GM21723 (cell line): Measurements from ENCODE around the gene ACTR10.

Experiments
- ATAC-seq: cut with Tn5 transposase; IDR thresholded peaks from one replicate; pipeline ENCODE4 v1.9.1; 2021; ENCODE audit warnings: mild to moderate bottlenecking, moderate library complexity; ENCODE audit not compliant: unreplicated experiment

Gene ACTR10

DNA sequence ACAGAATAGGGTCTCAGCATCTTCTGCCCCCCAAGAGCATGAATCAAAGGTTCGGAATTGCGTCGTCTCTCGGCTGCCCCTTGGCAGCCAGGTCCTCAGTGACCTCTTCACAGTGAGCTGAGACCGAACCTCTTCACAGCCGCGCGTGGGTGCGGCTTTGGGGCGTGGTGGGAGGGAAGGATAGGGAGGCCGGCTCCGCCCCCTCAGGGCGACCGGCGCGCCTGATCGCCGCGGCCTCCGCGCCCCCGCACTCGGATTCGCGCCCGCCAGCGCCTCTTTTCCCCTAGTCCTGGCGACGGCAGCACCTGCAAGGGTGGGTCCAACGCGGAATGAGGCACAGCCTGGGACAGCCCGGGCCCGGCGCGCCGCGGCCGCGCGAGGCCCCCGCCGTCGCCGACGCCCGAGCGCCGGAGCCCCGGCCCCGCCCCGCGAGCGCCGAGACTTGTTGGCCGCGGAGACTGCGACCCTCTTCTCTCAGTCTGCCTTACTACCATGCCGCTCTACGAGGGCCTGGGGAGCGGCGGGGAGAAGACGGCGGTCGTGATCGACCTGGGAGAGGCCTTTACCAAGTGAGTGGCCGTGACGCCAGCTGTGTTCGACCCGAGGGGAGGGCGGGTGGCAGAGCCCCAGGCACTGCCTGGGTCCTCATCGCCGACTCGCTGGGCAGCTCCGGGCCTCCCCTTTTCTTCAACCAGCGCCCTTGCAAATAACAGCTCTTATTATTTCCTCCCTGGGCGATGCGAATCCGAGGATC lies at the start of gene ACTR10:
ACTR10 (plus strand) TSS at position 424 of the 754 bp plus-strand sequence; CDS start at position 493, 69 bp downstream.
- ATAC-seq = peak; percentile 95

DNA sequence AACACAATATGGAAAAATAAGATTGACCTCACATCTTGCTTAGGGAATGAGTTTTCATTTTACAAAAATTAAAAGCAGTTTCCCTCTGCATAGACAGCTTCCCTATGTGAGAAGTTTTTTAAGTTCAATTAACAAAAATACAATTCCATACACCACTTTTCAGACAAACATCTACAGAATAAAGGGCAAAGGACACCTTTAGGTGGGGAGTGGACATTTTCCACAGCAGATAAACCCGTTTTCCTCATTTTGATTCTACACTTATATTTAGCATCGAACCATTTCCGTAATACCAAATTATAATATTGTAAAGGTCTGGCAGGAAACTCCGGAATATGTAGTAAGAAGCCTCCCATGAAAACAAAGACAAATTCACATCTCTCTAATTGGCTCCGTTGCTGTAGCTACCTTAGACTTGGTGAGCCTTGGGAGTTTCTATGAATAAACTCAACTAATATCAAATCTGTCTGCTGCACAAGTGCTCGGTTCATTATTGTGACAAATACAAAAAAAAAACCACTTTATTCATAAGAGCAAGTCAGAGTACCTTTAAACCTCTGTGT lies 49.6 kb upstream of the ACTR10 start:
- ATAC-seq = no peak

DNA sequence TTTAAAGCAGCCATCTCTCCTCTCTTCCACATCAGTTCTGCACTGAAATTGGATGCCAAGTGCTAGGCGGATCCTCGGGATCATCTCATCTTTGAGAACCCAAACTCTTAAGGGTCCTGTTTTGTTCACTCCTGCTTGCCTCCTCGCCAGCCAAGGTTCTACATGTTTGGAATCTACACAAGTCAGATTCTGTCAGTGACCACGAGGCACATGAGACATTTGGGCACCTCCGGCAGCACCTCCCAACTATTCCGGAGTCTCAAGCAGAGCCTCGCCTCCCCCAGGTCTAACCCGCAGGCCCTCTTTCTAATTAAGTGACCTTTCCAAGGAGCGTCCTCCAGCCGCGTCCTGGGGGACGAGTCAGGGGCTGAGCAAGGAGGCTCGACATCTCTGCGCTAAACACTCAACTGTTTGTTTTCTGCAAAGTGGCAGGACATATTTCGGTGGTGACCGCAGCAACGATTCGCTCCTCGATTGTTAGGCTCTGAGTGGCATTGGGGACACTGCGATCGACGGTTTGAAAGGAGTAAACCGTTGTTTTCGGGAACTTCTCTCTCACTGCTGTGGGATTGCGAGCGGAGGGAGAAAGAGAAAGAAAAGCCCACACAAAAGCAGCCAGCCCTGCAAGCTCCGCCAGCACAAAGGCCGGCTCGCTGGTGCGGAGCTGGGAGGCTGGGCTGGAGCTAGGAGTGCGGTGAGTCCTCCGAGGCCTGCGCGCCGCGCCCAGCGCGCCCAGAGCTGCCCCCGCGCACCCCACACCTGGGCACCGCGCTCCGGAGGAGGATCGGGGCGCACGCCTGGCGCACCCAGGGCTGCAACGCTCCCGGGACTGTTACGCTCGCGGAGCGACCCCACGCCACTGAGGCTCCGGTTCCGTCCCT lies 48.6 kb upstream of the ACTR10 start:
- peak; percentile 36 for ATAC-seq

DNA sequence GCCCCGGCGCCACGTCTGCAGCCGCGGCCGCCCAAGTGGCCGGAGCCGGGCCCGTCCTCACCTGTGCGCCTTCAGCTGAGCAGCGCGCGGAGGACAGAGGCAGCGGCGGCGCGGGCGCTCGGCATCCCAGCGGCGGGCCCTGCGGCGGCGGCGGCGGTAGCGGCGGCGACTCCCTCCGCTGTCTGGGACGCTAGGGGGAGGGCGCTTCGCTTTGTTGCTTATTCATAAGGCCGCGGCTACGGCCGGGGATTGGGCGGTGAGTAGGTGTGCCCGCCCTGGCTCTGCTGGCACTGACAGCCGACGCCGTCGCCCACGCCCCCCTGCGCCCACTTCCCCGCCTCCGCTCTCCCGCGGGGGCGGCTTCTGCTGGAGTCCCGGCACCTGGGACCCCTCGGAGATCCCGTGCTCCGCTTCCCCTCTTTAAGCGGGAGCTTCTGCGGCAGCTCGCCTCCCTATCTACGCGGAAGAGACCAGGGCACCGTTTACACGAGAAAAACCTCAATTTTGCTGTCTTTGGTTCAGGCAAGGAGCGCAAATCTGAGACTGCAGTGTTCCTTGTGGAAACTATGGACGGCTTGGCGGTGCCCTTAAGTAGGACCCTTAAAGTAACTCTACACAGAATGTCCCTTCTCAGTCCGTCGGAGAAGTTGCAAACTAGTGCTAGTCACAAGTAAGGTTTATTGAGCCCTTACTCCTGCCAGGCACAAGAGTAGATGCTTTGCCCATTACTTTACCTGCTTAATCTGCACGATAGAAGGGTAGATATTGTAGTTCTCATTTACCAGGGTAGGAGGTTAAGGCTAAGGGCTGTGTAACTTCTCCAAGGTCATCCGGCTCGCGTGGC lies 47.7 kb upstream of the ACTR10 start, which contains the start of gene ARMH4:
ARMH4 (minus strand) TSS at position 200 of the 844 bp plus-strand sequence. CDS start 12,855 bp downstream, outside the sequence.
- ATAC-seq = peak; percentile 97

DNA sequence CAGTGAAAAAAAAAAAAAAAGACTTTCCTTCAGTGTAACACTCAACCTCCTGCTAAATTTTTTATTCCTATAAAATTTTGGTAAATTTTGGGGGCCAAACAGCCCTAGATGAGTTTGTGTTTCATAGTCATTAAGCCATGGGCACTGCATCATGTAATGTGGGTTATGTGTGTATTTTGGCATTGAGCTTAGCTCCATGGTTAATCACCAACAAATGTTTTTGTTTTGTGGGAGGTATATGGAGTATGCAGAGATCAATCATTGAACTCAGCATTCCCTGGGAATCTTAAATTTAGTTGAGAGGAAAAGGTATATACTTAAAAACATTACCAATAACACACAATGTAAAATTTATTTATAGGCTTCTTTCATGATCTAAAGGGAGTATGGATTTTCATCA lies 39.4 kb upstream of the ACTR10 start:
- no peak for ATAC-seq

DNA sequence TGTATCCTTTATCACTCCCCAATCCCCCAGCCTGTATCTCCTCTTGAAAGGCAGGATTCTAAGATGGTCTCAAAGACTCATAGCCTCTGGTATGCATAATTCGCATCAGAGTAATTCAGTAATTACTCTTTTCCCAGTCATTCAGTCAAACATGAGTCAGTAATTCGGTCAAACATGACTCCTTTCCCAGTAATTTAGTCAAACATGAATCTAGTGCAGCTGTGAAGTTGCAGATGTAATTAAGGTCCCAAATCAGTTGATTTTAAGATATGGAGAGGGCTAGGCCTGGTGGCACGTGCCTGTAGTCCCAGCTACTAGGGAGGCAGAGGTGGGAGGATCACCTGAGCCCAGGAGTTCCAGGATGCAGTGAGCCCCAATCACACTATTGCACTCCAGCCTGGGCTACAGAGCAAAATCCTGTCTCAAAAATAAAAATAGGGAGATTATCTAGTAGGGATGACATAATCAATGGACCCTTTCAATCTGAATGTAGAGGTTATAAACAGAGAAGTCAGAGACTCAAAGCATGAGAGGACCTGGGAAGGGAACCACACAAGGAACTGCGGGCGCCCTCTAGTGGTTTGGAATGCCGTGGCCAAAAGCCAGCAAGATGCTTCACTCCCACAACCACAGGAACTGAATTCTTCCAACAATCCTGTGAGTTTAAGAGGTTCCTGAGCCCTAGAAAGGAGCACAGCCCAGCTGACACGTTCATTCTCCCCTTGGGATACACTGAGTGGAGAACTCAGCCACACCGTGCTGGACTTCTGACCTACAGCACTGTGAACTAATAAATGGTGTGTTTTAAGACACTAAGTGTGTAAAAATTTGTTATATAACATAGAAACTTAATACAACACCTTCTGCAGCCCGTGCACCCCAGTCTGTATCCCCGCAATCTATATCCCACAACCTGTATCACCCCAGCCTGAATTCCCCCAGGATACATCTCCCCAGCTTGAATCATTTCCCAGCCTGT lies 33.7 kb upstream of the ACTR10 start:
- ATAC-seq = peak; percentile 85

DNA sequence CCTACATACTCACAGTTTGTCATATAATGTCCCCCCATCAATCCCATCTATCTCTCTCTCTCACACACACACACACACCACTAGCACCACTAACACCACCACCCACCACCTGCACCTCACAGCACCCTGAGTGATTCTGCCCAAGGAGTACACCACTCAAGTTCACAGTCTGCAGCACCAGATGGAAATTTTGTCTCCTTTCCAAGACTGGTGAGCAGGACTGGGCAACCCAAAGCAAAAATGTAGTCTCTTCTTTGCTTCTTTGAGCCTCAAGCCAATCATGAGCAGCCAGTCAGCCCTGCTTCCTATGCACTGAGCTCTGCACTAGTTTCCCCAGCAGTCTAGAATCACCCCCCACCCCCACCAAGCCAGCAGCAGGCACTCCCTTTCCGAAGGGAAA lies 32.9 kb upstream of the ACTR10 start:
- no peak for ATAC-seq

DNA sequence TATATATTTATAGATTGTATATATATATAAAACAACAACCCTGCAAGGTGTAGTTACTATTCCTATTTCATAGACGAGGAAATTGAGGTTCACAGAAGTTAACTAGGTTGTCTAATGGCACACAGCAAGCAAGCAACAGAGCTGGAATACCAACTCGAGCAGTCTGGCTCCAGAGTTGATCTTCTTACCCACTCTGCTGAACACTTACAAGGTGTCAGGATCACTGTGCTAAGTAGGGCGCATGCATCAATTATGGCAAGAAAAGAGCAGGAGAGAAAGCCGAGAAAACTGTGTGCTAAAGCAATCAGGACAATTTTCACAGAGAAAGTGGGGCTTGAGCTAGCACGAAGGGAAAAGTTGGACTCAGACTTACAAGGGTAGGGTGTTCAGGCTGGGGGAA lies 32.1 kb upstream of the ACTR10 start:
- ATAC-seq = no peak

DNA sequence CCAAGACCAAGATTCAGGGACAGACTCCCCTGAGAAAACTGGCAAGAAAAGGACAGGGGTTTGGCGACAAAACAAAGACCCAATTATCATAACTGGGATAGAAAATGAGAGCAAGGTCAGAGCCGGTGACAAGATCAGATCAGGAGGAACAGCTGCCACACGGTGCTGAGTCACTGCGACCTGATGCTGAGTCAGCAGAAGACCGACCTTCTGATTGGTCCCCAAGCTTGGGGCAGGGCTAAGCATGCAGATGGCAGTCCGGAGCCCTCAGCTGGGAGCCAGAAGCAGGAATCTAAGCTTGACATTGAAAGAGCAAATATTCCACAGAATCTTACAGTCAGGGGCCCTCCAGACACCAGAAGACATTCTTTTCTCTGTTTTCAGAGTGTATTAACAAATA lies 28.9 kb upstream of the ACTR10 start:
- ATAC-seq = no peak

DNA sequence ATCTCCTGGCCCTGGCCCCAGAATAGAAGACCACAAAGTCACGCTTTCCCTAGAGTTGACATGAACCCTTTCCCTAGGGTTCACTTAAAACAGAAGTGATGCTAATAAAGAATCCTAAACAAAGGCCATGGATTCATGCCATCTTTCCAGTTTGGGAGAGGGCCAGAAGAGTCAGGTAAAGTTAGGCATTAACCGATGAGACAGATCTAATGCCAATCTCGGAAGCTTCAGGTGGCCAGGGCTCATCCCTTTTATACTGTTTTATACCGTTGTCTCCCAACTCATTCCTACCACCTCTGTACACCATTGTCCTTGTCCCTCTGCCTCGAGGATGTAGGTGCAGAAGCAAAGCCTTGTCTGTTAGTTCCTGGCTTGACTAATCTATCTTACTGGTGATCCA lies 22.8 kb upstream of the ACTR10 start:
- no peak for ATAC-seq

DNA sequence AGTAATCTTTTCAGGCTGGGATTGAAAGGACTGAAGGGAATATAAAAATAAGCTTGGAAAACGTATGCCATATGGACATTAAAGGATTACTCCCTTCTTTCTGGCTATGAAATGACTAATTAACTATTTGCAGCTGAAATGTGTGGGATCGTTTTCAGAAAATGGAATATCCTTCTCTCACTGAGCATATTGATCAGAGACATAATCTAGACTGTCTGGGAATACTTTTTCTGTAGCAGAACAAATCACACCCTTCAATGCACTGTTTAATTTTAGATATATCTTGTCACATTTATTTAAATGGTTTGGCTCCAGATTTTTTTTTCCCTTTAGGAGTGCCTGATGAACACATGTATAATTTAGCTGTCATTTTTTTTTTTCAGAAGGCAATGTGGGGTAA lies 10.8 kb upstream of the ACTR10 start:
- no peak for ATAC-seq

DNA sequence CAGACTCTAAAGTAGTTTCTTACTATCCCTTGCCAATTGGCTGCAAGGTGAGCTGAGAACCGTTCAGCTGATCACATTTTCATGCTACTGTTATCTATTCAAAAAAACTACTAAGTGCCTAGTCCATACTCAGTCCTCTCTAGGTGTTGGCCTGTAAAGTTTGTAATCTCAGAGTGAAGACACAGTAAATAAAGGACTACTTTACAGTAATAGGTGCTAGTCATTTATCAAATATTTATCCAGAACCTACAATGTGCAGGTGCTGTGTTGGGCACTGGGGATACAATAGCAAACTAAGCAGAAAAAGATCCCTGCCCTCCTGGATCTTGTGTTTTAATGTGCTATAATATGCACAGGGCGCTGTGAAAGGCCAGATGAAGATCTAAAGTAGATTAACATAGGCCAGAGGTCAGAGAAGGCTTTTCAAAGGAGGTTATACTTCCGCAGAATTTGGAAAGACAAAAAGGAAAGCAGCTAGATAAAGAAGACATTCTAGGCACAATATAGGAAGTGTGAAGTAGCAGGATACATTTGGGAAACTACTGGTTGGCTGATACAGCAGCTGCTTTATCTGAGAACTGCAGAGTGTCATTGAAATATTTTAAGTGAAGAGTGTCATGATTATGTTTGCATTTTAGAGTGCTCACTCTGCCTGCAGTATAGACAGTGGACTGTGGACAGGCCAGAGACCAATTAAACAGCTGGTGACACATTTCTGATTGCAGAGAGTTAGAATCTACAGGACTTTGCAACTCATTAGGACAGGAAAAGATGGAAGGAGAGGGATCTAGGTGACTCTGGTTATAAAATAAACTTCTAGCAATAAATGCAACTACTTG lies 8.0 kb upstream of the ACTR10 start:
- ATAC-seq = no peak

DNA sequence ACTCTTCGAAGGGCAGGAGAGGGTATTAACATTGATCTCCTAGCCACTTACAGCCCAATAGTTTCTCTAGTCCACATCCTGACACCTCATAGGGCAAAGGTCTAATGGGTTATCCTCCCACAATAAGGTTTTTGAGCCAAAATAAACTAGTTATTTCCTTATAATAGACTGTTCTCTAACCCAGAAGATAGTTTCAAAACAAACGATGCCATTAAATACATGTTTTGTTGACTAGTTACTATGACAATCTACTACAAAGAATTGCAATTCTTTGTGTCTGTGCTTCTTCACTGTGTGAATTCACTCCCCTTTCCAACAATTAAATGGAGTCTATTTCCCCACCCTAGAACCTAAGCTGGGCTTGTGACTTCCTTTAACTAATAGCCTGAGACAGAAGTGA lies 6.4 kb upstream of the ACTR10 start:
- ATAC-seq = no peak

DNA sequence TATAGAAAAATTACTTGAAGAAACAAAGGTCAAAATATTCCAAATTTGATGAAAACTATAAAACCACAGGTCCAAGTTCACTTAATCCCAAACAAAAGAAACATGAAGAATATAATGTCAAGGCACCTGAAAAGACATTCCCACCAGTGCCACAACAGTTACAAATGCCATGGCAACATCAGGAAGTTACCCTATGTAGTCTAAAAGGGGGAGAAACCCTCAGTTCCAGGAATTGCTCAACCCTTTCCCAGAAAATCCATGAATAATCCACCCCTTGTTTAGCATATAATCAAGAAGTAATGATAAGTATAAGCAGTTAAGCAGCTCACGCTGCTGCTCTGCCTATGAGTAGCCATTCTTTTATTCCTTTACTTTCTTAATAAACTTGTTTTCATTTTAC lies 3.8 kb upstream of the ACTR10 start:
- no peak for ATAC-seq

DNA sequence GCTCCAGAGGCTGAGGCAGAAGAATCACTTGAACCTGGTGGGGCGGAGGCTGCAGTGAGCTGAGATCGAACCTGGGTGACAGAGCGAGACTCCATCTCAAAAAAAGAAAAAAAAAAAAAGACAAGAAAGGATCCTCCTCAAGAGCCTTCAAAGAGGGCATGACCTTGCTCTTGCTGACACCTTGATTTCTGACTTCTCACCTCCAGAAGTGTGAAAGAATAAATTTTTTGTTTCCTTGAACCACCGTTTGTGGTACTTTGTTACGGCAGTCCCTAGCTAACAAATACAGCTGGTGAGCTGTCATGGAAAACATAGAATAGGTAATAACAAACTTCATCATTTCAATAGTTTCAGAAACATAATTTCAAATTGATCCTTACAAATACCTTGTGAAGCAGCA lies 1.9 kb upstream of the ACTR10 start:
- ATAC-seq = no peak

DNA sequence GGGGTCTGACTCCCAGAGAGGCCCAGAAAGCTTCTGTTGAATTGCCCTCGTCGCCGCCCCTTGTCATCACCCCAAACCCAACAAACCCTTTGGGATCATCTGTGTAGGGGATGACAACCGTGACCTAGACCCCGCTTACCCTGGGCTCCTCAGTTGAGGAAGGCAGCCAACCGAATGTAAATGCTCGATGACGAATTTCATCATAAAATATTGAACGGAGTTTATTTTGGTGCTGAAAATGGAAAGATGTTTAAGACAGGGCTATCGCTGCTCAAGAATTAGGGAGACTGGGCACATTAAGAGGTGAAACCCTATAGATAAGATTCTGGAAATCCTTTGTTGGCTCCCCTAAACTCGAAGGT lies 512 bp downstream of the ACTR10 start:
- ATAC-seq = peak; percentile 19

DNA sequence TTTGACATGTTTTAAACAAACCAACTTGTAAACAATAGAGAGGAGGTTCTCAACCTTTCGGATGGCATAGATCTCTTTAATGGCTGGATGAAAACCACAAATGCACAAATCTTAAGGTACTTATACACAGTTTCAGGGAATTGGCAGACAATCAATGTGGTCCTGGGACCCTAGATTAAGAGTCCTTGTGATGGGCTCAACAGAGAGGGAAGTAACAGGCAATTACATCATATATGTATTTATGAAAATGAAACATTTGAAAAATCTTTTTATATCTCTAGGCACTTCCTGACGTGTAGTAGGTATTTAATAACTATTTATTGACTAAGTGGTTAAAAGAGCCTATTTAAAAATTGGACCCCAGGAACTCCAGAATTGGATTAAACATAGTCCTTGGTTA lies 897 bp downstream of the ACTR10 start:
- no peak for ATAC-seq

DNA sequence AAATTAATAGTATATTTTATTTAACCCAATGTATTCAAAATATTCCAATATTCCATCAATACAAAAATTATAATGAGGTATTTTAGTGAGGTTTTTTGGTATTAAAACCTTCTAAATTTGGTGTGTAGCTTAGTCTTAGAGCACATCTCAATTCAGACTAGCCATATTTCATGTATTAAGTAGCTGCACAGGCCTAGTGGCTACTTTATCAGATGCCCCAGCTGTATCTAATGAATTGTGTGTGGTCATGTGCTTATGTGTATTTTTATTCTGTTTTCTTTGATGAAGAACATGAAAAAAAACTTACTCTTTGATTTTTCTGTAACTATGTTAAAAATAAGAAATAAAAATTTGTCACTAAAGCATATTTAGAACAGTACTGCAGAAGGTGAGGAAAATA lies 13.2 kb downstream of the ACTR10 start:
- no peak for ATAC-seq
